ENCODE data around the gene BEND4.

DNA sequence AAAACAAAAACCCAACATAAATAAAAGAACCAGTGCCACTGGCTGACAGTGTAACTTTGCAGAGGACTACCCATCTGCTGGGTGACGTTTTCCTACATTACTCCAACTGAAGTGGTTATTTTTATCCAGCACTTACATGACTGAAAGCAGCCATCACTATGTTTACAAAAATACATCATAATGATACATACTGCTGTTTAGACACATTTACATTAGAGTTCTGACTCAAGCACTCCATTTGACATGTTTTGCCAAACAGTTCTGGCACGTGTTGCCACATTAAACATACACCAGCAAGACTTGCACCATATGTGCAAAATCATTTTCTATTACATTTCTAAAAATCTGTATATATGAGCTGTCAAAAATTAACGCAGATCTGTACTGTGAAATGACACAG lies 39.6 kb downstream of the BEND4 start:
- TF ChIP-seq, protein P1, sequence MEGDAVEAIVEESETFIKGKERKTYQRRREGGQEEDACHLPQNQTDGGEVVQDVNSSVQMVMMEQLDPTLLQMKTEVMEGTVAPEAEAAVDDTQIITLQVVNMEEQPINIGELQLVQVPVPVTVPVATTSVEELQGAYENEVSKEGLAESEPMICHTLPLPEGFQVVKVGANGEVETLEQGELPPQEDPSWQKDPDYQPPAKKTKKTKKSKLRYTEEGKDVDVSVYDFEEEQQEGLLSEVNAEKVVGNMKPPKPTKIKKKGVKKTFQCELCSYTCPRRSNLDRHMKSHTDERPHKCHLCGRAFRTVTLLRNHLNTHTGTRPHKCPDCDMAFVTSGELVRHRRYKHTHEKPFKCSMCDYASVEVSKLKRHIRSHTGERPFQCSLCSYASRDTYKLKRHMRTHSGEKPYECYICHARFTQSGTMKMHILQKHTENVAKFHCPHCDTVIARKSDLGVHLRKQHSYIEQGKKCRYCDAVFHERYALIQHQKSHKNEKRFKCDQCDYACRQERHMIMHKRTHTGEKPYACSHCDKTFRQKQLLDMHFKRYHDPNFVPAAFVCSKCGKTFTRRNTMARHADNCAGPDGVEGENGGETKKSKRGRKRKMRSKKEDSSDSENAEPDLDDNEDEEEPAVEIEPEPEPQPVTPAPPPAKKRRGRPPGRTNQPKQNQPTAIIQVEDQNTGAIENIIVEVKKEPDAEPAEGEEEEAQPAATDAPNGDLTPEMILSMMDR (IDR thresholded peaks at IDR 0.05): no peak
- TF ChIP-seq EP300 (IDR thresholded peaks at IDR 0.05) (no peak), POLR2A (IDR thresholded peaks at IDR 0.05) (no peak), POLR2AphosphoS5 (IDR thresholded peaks at IDR 0.05) (no peak)
